ENCODE data around the gene GIN1.
"Not testable (repeated sequence)": the region's sequence is repeated elsewhere in the genome, so short reads cannot be mapped to it uniquely, and the experiment has no call there.

GIN1 gene

DNA sequence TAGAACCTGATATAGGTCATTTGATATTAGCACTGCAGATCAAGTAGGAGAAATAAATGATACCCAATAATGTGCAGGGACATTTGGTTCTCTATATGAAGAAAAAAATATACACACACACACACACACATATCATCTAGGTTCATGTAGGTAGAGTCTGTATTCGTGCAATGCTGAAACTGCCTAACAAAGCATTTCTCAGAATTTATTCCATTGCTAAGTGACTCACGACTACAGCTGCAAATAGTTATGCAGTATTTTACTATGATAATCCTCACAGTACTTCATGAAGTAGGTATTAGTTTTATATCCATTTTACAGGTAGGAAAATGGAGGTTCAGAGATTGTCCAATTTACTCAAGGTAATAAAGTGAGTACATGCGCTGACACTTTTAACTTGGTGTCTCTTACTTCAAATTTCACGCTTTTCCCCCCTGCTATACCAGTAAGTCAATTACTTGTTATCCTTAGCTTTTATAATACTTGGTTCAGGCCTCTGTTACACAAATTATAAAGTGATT lies 2.4 kb downstream of the GIN1 start:
- intact Hi-C loops (cut with DNase I) = no loop called here
- no peak for DNase-seq

DNA sequence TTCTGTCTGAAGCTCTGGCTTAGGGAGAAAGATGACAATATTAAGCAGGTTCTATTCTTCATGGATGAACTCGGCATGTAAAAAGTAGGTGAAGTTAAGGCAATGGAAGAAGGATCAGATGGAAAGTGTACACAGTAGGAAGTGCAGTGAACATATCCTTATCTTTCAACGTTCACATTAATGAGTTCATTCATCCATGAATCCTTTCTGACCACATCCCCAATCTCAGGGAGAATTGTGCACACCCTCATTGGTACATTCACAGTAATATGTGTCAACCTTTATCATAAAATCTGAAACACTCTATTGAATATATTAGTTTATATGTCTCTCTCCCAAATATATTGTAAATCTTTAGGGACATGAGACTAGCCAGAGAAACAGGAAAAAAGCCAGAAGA lies 5.5 kb downstream of the GIN1 start:
- DNase-seq = no peak
- intact Hi-C loops (cut with DNase I) = no loop called here

GRCh38 chr5:103112910-103113309 lies 7.0 kb downstream of the GIN1 start:
- no peak for DNase-seq
- intact Hi-C loops (cut with DNase I) = no loop called here

- DNase-seq = no peak
- intact Hi-C loops (cut with DNase I) = no loop called here
These were observed 8.5 kb downstream of the GIN1 start for GRCh38 chr5:103111468-103111867.

DNA sequence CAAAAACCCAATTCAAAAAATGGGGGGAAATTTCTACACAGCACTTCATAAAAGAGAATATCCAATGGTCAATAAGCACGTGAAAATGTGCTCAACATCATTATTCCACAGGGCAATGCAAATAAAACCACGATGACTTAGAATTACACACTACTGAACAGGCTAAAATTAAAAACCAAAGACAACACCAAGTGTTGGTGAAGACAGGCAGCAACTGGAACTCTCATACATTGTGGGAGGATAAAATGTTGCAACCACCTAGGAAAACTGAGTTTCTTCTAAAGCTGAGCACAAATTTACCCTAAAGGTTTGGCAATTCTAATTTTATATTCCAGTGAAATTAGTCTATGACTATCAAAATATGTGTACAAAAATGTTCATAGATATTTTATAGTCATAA lies 9.5 kb downstream of the GIN1 start:
- intact Hi-C loops (cut with DNase I) = no loop called here
- no peak for DNase-seq

- intact Hi-C loops (cut with DNase I) = no loop called here
- no peak for DNase-seq
These were observed 10.7 kb downstream of the GIN1 start for GRCh38 chr5:103109277-103109676.

- DNase-seq = no peak
- intact Hi-C loops (cut with DNase I) = no loop called here
These were observed 11.9 kb downstream of the GIN1 start for GRCh38 chr5:103108086-103108485.

GRCh38 chr5:103102234-103102633 lies 17.7 kb downstream of the GIN1 start:
- intact Hi-C loops (cut with DNase I) = no loop called here
- DNase-seq = no peak

GRCh38 chr5:103101079-103101750 lies 18.7 kb downstream of the GIN1 start:
- no peak for DNase-seq
- intact Hi-C loops (cut with DNase I) = no loop called here

GRCh38 chr5:103098993-103099392 lies 20.9 kb downstream of the GIN1 start:
- no peak for DNase-seq
- intact Hi-C loops (cut with DNase I) = no loop called here

- intact Hi-C loops (cut with DNase I) = no loop called here
- DNase-seq = no peak
These were observed 25.2 kb downstream of the GIN1 start for GRCh38 chr5:103094737-103095136.

DNA sequence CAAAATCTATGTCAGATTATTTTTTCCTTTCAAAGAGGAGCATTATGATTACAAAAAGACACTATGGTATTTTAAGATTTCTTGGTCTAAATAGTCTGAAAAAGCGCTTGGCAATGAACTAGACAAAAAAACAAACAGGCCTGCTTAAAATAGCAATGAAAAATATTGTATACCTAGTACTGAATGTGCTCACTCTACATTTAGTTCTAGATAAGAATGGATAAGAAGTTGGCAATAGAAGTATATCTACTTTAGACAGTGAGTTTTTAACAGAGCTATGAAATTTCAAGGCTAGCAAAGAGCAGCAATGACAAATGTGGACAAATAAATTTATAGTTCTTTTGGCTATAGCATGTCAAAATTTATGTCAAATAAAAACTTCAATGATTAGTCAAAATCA lies 26.2 kb downstream of the GIN1 start:
- intact Hi-C loops (cut with DNase I) = no loop called here
- DNase-seq = no peak

- DNase-seq = no peak
- intact Hi-C loops (cut with DNase I) = no loop called here
These were observed 27.3 kb downstream of the GIN1 start for GRCh38 chr5:103092676-103093075.

- DNase-seq = no peak
These were observed 29.1 kb downstream of the GIN1 start for GRCh38 chr5:103090791-103091190.

GRCh38 chr5:103089272-103089671 lies 30.7 kb downstream of the GIN1 start:
- DNase-seq = no peak
- intact Hi-C loops (cut with DNase I) = no loop called here

More at GRCh38 chr5:103090791-103091190, 29.1 kb downstream of the GIN1 start:
- intact Hi-C loops (cut with DNase I) = no loop called here

GRCh38 chr5:103086547-103086946 lies 33.4 kb downstream of the GIN1 start:
- no peak for DNase-seq
- intact Hi-C loops (cut with DNase I) = no loop called here

GRCh38 chr5:103079796-103080195 lies 40.1 kb downstream of the GIN1 start:
- intact Hi-C loops (cut with DNase I) = no loop called here

DNA sequence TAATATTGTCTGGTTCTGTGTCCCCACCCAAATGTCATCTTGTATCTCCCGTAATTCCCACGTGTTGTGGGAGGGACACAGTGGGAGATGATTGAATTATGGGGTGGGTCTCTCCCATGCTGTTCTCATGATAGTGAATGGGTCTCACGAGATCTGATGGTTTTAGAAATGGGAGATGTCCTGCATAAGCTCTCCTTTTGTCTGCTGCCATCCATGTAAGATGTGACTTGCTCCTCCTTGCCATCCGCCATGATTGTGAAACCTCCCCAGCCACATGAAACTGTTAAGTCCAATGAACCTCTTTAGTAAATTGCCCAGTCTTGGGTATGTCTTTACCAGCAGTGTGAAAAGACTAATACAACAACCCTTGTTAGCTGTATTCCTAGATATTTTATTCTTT lies 44.5 kb downstream of the GIN1 start:
- DNase-seq = no peak
- intact Hi-C loops (cut with DNase I) = no loop called here

More at GRCh38 chr5:103079796-103080195, 40.1 kb downstream of the GIN1 start:
- no peak for DNase-seq

- DNase-seq; intact Hi-C loops (cut with DNase I): not testable (repeated sequence)
These were observed 46.4 kb downstream of the GIN1 start for GRCh38 chr5:103073500-103073899.

- intact Hi-C loops (cut with DNase I) = no loop called here
- no peak for DNase-seq
These were observed 53.6 kb downstream of the GIN1 start for GRCh38 chr5:103066326-103066725.

GRCh38 chr5:103060424-103060954 lies 59.4 kb downstream of the GIN1 start:
- no peak for DNase-seq

More at GRCh38 chr5:103060424-103060954, 59.4 kb downstream of the GIN1 start:
- intact Hi-C loops (cut with DNase I) = no loop called here
